Activated CD8-positive, alpha-beta memory T cell treated with anti-CD3 and anti-CD28 coated beads, Interleukin-2, amount 50 U/mL, for 1 hour (primary cell): ENCODE measurements around the gene SLC22A8.
"Not testable (repeated sequence)": the region's sequence is repeated elsewhere in the genome, so short reads cannot be mapped to it uniquely, and the experiment has no call there.

Experiments used
- DNase-seq: peaks from one replicate; pipeline ENCODE4 v3.0.0-alpha.2; 2020; ENCODE audit errors: extremely low read depth

Gene SLC22A8

GRCh38 chr11:62988276-62988675 lies 27.4 kb downstream of the SLC22A8 start:
- no peak for DNase-seq

- no peak for DNase-seq
These were observed 30.4 kb downstream of the SLC22A8 start for GRCh38 chr11:62985041-62985750.

- no peak for DNase-seq
These were observed 31.1 kb downstream of the SLC22A8 start, which contains the start of gene SLC22A6 for GRCh38 chr11:62984451-62984991. Gene SLC22A6, minus strand, starts transcription at chr11:62984967. Its CDS starts 277 bp downstream, at chr11:62984690.

- DNase-seq = no peak
These were observed 32.0 kb downstream of the SLC22A8 start for GRCh38 chr11:62983536-62984199.

- DNase-seq = no peak
These were observed 33.9 kb downstream of the SLC22A8 start for GRCh38 chr11:62981743-62982142.

- DNase-seq = no peak
These were observed 35.4 kb downstream of the SLC22A8 start for GRCh38 chr11:62980133-62980760.

GRCh38 chr11:62976109-62976508 lies 39.5 kb downstream of the SLC22A8 start:
- no peak for DNase-seq

- no peak for DNase-seq
These were observed 40.7 kb downstream of the SLC22A8 start for GRCh38 chr11:62974848-62975522.

GRCh38 chr11:62965574-62965973 lies 50.1 kb downstream of the SLC22A8 start:
- DNase-seq = no peak

- no peak for DNase-seq
These were observed 53.2 kb downstream of the SLC22A8 start for GRCh38 chr11:62962391-62962790.

GRCh38 chr11:62961017-62961570 lies 54.5 kb downstream of the SLC22A8 start:
- no peak for DNase-seq

GRCh38 chr11:62959422-62959980 lies 56.1 kb downstream of the SLC22A8 start:
- DNase-seq = no peak

GRCh38 chr11:62958547-62959421 lies 56.9 kb downstream of the SLC22A8 start:
- DNase-seq = no peak

GRCh38 chr11:62957147-62957546 lies 58.5 kb downstream of the SLC22A8 start:
- DNase-seq = no peak

- no peak for DNase-seq
These were observed 61.2 kb downstream of the SLC22A8 start for GRCh38 chr11:62954478-62954877.

GRCh38 chr11:62953811-62954210 lies 61.8 kb downstream of the SLC22A8 start:
- DNase-seq = no peak

- no peak for DNase-seq
These were observed 66.8 kb downstream of the SLC22A8 start for GRCh38 chr11:62948765-62949320.

GRCh38 chr11:62945538-62945937 lies 70.1 kb downstream of the SLC22A8 start:
- DNase-seq = not testable (repeated sequence)
